ENCODE results near the gene U2SURP. TPM values are rescaled to one million over a fixed set of nuclear protein-coding genes. Genes with fewer than 3 reads are reported as not detected.

The U2SURP gene
- total and polyA plus RNA-seq, 10 of the 15 experiments (the other 5 are each of a cell fraction or from before 2014, with no cell fraction given), result 76.3 to 277 (median 150) TPM

- no peaks in the 10 kb centered on the region; the same call in 2 of the 3 replicates for H3K9me3 ChIP-seq (replicated peaks; ENCODE audit: control insufficient read depth, insufficient read depth, low read length)
- no peaks in the 10 kb centered on the region; a peak in 1 of 4 replicates for H3K36me3 ChIP-seq (ENCODE audit: control insufficient read depth in 2 of 2, insufficient read depth in 2 of 2, low read length in 1 of 2)
- no peaks in the 10 kb centered on the region for H4K20me1 ChIP-seq (ENCODE audit: control insufficient read depth, insufficient read depth)
- H2AFZ ChIP-seq (ENCODE audit: control insufficient read depth, low read depth, low read length), result no peak overlapping the region
- peaks cover 35% of the 10 kb centered on the region for H3K4me1 ChIP-seq (ENCODE audit: control insufficient read depth, insufficient read depth, low read length)
- no peaks in the 10 kb centered on the region for H3K27me3 ChIP-seq (replicated peaks in 1 of 2; ENCODE audit: control insufficient read depth in 2 of 2, insufficient read depth in 2 of 2, low read length in 1 of 2)
- TF ChIP-seq JUNB (IDR thresholded peaks at IDR 0.05), result no peak
- TF ChIP-seq SKIL (IDR thresholded peaks at IDR 0.05; ENCODE audit: low read depth, poor library complexity, severe bottlenecking), result no peak
- TF ChIP-seq RAD51 (IDR thresholded peaks at IDR 0.05), result no peak
- no peak for TF ChIP-seq RUNX3 (IDR thresholded peaks at IDR 0.05; ENCODE audit: low read length)
- TF ChIP-seq IKZF2 (IDR thresholded peaks at IDR 0.05), result no peak
- TF ChIP-seq NFYB (IDR thresholded peaks at IDR 0.05; ENCODE audit: insufficient read depth, low read depth, low read length), result no peak
- no peak for TF ChIP-seq EZH2 (IDR thresholded peaks at IDR 0.05; ENCODE audit: borderline replicate concordance, control insufficient read depth, low read depth, low read length)
- no peak for TF ChIP-seq FOXM1 (IDR thresholded peaks at IDR 0.05; ENCODE audit: low read depth, low read length)
- TF ChIP-seq NRF1 (conservative IDR thresholded peaks at IDR 0.05; ENCODE audit: low read depth, low read length), result no peak
- TF ChIP-seq BHLHE40 (IDR thresholded peaks at IDR 0.05; ENCODE audit: borderline replicate concordance in 1 of 2, low read depth in 2 of 2, low read length in 1 of 2), result no peak
- TF ChIP-seq ATF7 (IDR thresholded peaks at IDR 0.05; ENCODE audit: low read depth), result no peak
- no peaks in the 10 kb centered on the region for H3K79me2 ChIP-seq (ENCODE audit: control insufficient read depth, insufficient read depth, low read length)
- no peak overlapping the region for H3K4me3 ChIP-seq
- POLR2A ChIA-PET, result no interaction called here
- no peak for FAIRE-seq
- BruUV-seq (replicated peaks), result no TSS peak
- no peak for ATAC-seq
- CTCF ChIA-PET, result no interaction called here
- SMC1A ChIA-PET (ENCODE audit: uncharacterized antibody, unreplicated experiment), result interaction anchor here (1.7 to 3.0 kb wide), 2 partner anchors 9 to 13 kb away, joined by 7 to 10 read pairs; no protein-coding TSS in a partner anchor
- WGBS (ENCODE audit: insufficient coverage, insufficient replicate concordance, low lambda C conversion rate, missing lambda C conversion rate), result 94% methylated on average over 5 of the region's 5 CpGs
- in situ Hi-C loops (cut with MboI) (no loop called here), intact Hi-C loops (cut with micrococcal nuclease; ENCODE audit: unreplicated experiment) (no loop called here)
- no peak overlapping the region for H3K9ac ChIP-seq (ENCODE audit: control insufficient read depth, insufficient read depth, low read length)
- RAD21 ChIA-PET (ENCODE audit: unreplicated experiment), result no interaction called here
- H3K27ac ChIP-seq (ENCODE audit: control insufficient read depth, insufficient read depth), result no peak overlapping the region
- no peak overlapping the region for H3K4me2 ChIP-seq (ENCODE audit: control insufficient read depth, insufficient read depth)
- no peak for DNase-seq (ENCODE audit: low read depth, low spot score)
Observed at GRCh38 chr3:143080196-143080595, 78.8 kb downstream of the U2SURP start.
